Smooth muscle cell (in vitro differentiated cells): ENCODE measurements around the gene TRABD. TPM values are rescaled to one million over a fixed set of nuclear protein-coding genes. Genes with fewer than 3 reads are reported as not detected.

ENCODE experiments used
- DNase-seq: peaks from one replicate; lab custom pipeline; 2025; ENCODE audit not compliant: unreplicated experiment; lab: John Stamatoyannopoulos, UW
- H2AFZ ChIP-seq: fragments of 200-600 bp; sonication (generic); 2 replicates; pipeline ENCODE4 v1.6.0; 2016; ENCODE audit warnings: antibody characterized with exemption, low read depth, mild to moderate bottlenecking
- H3F3A ChIP-seq: fragments of 200-600 bp; sonication (generic); 2 replicates; pipeline ENCODE4 v1.6.0; 2017; ENCODE audit warnings: antibody characterized with exemption, low read depth
- H3K27ac ChIP-seq: fragments of 200-600 bp; sonication (generic); 2 replicates; pipeline ENCODE4 v1.5.1; 2016; ENCODE audit warnings: low read depth, mild to moderate bottlenecking
- H3K27me3 ChIP-seq: fragments of 200-600 bp; sonication (generic); 2 replicates; pipeline ENCODE4 v1.6.1; 2016; ENCODE audit warnings: low read depth, mild to moderate bottlenecking
- H3K36me3 ChIP-seq: fragments of 200-600 bp; sonication (generic); 2 replicates; pipeline ENCODE4 v1.5.1; 2016; ENCODE audit warnings: low read depth
- H3K4me1 ChIP-seq: fragments of 200-600 bp; sonication (generic); 2 replicates; pipeline ENCODE4 v1.5.1; 2016; ENCODE audit warnings: low read depth
- H3K4me2 ChIP-seq: fragments of 200-600 bp; sonication (generic); 2 replicates; pipeline ENCODE4 v1.6.0; 2016; ENCODE audit warnings: mild to moderate bottlenecking
- H3K4me3 ChIP-seq: fragments of 200-600 bp; sonication (generic); 2 replicates; pipeline ENCODE4 v1.5.1; 2016; ENCODE audit warnings: mild to moderate bottlenecking
- H3K79me2 ChIP-seq: fragments of 200-600 bp; sonication (generic); 2 replicates; pipeline ENCODE4 v1.6.0; 2016; ENCODE audit warnings: low read depth, mild to moderate bottlenecking
- H3K9ac ChIP-seq: fragments of 200-600 bp; sonication (generic); 2 replicates; pipeline ENCODE4 v1.6.0; 2016; ENCODE audit warnings: low read depth
- H3K9me3 ChIP-seq: fragments of 200-600 bp; sonication (generic); replicated peaks from 2 replicates; pipeline ENCODE4 v1.5.1; 2016; ENCODE audit warnings: low read depth
- H4K20me1 ChIP-seq: fragments of 200-600 bp; sonication (generic); 2 replicates; pipeline ENCODE4 v1.6.0; 2016; ENCODE audit warnings: low read depth
- CTCF ChIP-seq: fragments of 200-600 bp; sonication (generic); IDR thresholded peaks from 2 replicates; pipeline ENCODE4 v1.5.1; 2017; ENCODE audit warnings: borderline replicate concordance, mild to moderate bottlenecking, antibody characterized with exemption; ENCODE audit not compliant: insufficient read depth, poor library complexity, severe bottlenecking
- WGBS: methylation state at CpG from one replicate; pipeline ENCODE4 v1.1.7; 2016; ENCODE audit warnings: low lambda C conversion rate; 5-methylcytosine and 5-hydroxymethylcytosine counted together
- polyA plus RNA-seq: library from polyadenylated mRNA; unstranded; fragments of >200 nt; fragmentation: Nextera tagmentation; extraction: Ambion mirVana; gene quantifications from 2 replicates; pipeline ENCODE4 v1.2.1, GENCODE V29; 2016
- total RNA-seq: library from RNA; depleted of rRNA; stranded (reverse); fragments of >200 nt; gene quantifications from 2 replicates; pipeline ENCODE4 v1.2.3, GENCODE V29; 2014

Gene TRABD
- total and polyA plus RNA-seq, 2 experiments from 2014 or later = 17.8 to 58.5 TPM

GRCh38 chr22:50170453-50171318 lies 15.0 kb upstream of the TRABD start, which contains the start of gene PANX2:
TSS of gene PANX2 (plus strand) at chr22:50170731. CDS start at chr22:50170731, 0 bp downstream.
- no peak within 1 kb of the TSS for H3K27ac ChIP-seq
- no peaks in the 10 kb centered on the region for H3K36me3 ChIP-seq
- H3K4me3 ChIP-seq = peak within 1 kb of the TSS; percentile 57
- no peaks in the 10 kb centered on the region for H3K27me3 ChIP-seq
- H3K79me2 ChIP-seq = no peaks in the 10 kb centered on the region
- H3K9ac ChIP-seq = no peak within 1 kb of the TSS
- DNase-seq = no peak
- H3K4me2 ChIP-seq = peak within 1 kb of the TSS; percentile 93
- H3K4me1 ChIP-seq = no peaks in the 10 kb centered on the region
- no peaks in the 10 kb centered on the region for H4K20me1 ChIP-seq
- no peaks in the 10 kb centered on the region for H3F3A ChIP-seq
- H3K9me3 ChIP-seq = no peaks in the 10 kb centered on the region
- H2AFZ ChIP-seq = peak within 1 kb of the TSS; percentile 54
- WGBS = 14% methylated on average over 44 of the region's 105 CpGs
- no peak for TF ChIP-seq CTCF

- Histone ChIP-seq H2AFZ (no peak overlapping the region), H3K4me3 (peak overlapping the region; percentile 57), H3K9me3 (no peaks in the 10 kb centered on the region), H3K36me3 (no peaks in the 10 kb centered on the region), H4K20me1 (no peaks in the 10 kb centered on the region), H3F3A (no peaks in the 10 kb centered on the region), H3K9ac (no peak overlapping the region), H3K79me2 (no peaks in the 10 kb centered on the region), H3K4me1 (no peaks in the 10 kb centered on the region), H3K4me2 (peak overlapping the region; percentile 93), H3K27me3 (no peaks in the 10 kb centered on the region), H3K27ac (no peak overlapping the region)
- TF ChIP-seq CTCF = no peak
- DNase-seq = no peak
- WGBS = 69% methylated on average over 15 of the region's 15 CpGs
Observed at GRCh38 chr22:50171319-50171964, 14.3 kb upstream of the TRABD start.

- H4K20me1 ChIP-seq = no peaks in the 10 kb centered on the region
- WGBS = 81% methylated on average over 13 of the region's 13 CpGs
- no peaks in the 10 kb centered on the region for H3K79me2 ChIP-seq
- no peaks in the 10 kb centered on the region for H3K36me3 ChIP-seq
- no peaks in the 10 kb centered on the region for H3K9me3 ChIP-seq
- H3K4me3 ChIP-seq = no peak overlapping the region
- peak overlapping the region; percentile 93 for H3K4me2 ChIP-seq
- no peak overlapping the region for H2AFZ ChIP-seq
- no peak for DNase-seq
- no peaks in the 10 kb centered on the region for H3F3A ChIP-seq
- H3K27ac ChIP-seq = no peak overlapping the region
- H3K9ac ChIP-seq = no peak overlapping the region
- TF ChIP-seq CTCF = no peak
- H3K4me1 ChIP-seq = no peaks in the 10 kb centered on the region
- no peaks in the 10 kb centered on the region for H3K27me3 ChIP-seq
Observed at GRCh38 chr22:50171965-50172421, 13.7 kb upstream of the TRABD start.
